SK-N-SH (cell line): ENCODE measurements around the gene CYP4F3. TPM values are rescaled to one million over a fixed set of nuclear protein-coding genes. Genes with fewer than 3 reads are reported as not detected.

ENCODE experiments used
- CTCF ChIA-PET: fragments of 300-600, 350-600 bp; formaldehyde crosslinking; extraction: SDS; loops from one replicate; lab custom pipeline; 2021; lab: Yijun Ruan, JAX
- POLR2A ChIA-PET: fragments of 350-600 bp; sonication (Branson Sonifier 250); formaldehyde crosslinking; extraction: SDS; loops from one replicate; lab custom pipeline; 2020; ENCODE audit warnings: antibody characterized with exemption, inconsistent platforms; lab: Yijun Ruan, JAX
- DNase-seq: peaks from one replicate; pipeline ENCODE4 v3.0.0; 2012
- H2AFZ ChIP-seq: fragments of 200-600 bp; sonication (generic); 2 replicates; pipeline ENCODE4 v1.8.1; 2016; ENCODE audit warnings: antibody characterized with exemption, mild to moderate bottlenecking, low read depth
- H3F3A ChIP-seq: fragments of 200-600 bp; sonication (generic); replicated peaks from 2 replicates; pipeline ENCODE3; 2016; ENCODE audit warnings: antibody characterized with exemption, mild to moderate bottlenecking; ENCODE audit not compliant: insufficient read depth
- H3K27ac ChIP-seq, 2 experiments: fragments of 200-500 bp in 1 of 2; fragments of 200-600 bp in 1 of 2; sonication (Bioruptor generic) in 1 of 2; sonication (generic), shearing (Covaris generic) in 1 of 2; 2 replicates each; pipeline versions ENCODE4 v1.5.1 to v1.6.1; 2014 to 2016; ENCODE audit warnings: low read depth in 2 of 2, inconsistent platforms in 1 of 2, low read length in 1 of 2, mild to moderate bottlenecking in 1 of 2, mixed read lengths in 1 of 2
- H3K27me3 ChIP-seq: fragments of 200-600 bp; sonication (generic), shearing (Covaris generic); 2 replicates; pipeline ENCODE4 v1.6.1; 2016; ENCODE audit warnings: mixed run types; ENCODE audit not compliant: insufficient read depth
- H3K36me3 ChIP-seq, 2 experiments: fragments of 200-500 bp in 1 of 2; fragments of 200-600 bp in 1 of 2; sonication (Bioruptor generic) in 1 of 2; sonication (generic) in 1 of 2; replicated peaks in 1 of 2; 2 replicates each; pipeline versions ENCODE3 to v1.5.1; 2014 to 2016; ENCODE audit warnings: low read length in 1 of 2, mild to moderate bottlenecking in 1 of 2; ENCODE audit not compliant: insufficient read depth in 2 of 2, control insufficient read depth in 1 of 2
- H3K4me1 ChIP-seq, 2 experiments: fragments of 200-500 bp in 1 of 2; fragments of 200-600 bp in 1 of 2; sonication (Bioruptor generic) in 1 of 2; sonication (generic), shearing (Covaris generic) in 1 of 2; 2 replicates each; pipeline versions ENCODE4 v1.5.1 to v1.6.1; 2014 to 2016; ENCODE audit warnings: low read depth in 1 of 2, low read length in 1 of 2, mixed run types in 1 of 2; ENCODE audit not compliant: insufficient read depth in 2 of 2, control insufficient read depth in 1 of 2
- H3K4me2 ChIP-seq: fragments of 200-600 bp; sonication (generic), shearing (Covaris generic); 2 replicates; pipeline ENCODE4 v1.6.1; 2017; ENCODE audit warnings: mixed run types
- H3K4me3 ChIP-seq, 2 experiments: fragments of 200-500 bp in 1 of 2; fragments of 200-600 bp in 1 of 2; sonication (Bioruptor generic) in 1 of 2; sonication (generic), shearing (Covaris generic) in 1 of 2; 2 replicates each; pipeline versions ENCODE4 v1.5.1 to v1.8.1; 2014 to 2016; ENCODE audit warnings: low read depth in 2 of 2, inconsistent platforms in 1 of 2, low read length in 1 of 2, mild to moderate bottlenecking in 1 of 2, mixed read lengths in 1 of 2, moderate library complexity in 1 of 2
- H3K79me2 ChIP-seq: fragments of 200-600 bp; sonication (generic); 2 replicates; pipeline ENCODE4 v1.8.1; 2017; ENCODE audit warnings: mild to moderate bottlenecking; ENCODE audit not compliant: insufficient read depth
- H3K9ac ChIP-seq: fragments of 200-600 bp; sonication (generic); 2 replicates; pipeline ENCODE4 v1.6.1; 2017; ENCODE audit warnings: mixed run types
- H3K9me2 ChIP-seq: fragments of 200-600 bp; sonication (generic); 2 replicates; pipeline ENCODE4 v1.6.1; 2017; ENCODE audit warnings: mixed run types
- H3K9me3 ChIP-seq: fragments of 200-600 bp; sonication (generic); 2 replicates; pipeline ENCODE4 v1.6.1; 2017; ENCODE audit warnings: mixed run types, mild to moderate bottlenecking, moderate library complexity
- H4K20me1 ChIP-seq: fragments of 200-600 bp; sonication (generic); 2 replicates; pipeline ENCODE4 v1.6.1; 2017; ENCODE audit warnings: mild to moderate bottlenecking, mixed run types; ENCODE audit not compliant: insufficient read depth
- CHD2 ChIP-seq: fragments of 150-350 bp; IDR thresholded peaks from 2 replicates; pipeline ENCODE4 v1.6.1; 2018; ENCODE audit warnings: low read length; ENCODE audit not compliant: partially characterized antibody
- ELF1 ChIP-seq: IDR thresholded peaks from 2 replicates; pipeline ENCODE4 v1.4.0; 2012
- EP300 ChIP-seq, 2 experiments: IDR thresholded peaks; 2 replicates each; pipeline versions ENCODE4 v1.4.0 to v1.6.1; 2012; ENCODE audit warnings: borderline replicate concordance in 1 of 2, low read depth in 1 of 2, low read length in 1 of 2
- EZH2phosphoT487 ChIP-seq: fragments of 200-600 bp; sonication (generic); IDR thresholded peaks from 2 replicates; pipeline ENCODE4 v1.6.1; 2017; ENCODE audit warnings: low read depth, mixed run types, mild to moderate bottlenecking, antibody characterized with exemption, moderate library complexity, borderline replicate concordance
- FOSL2 ChIP-seq: IDR thresholded peaks from 2 replicates; pipeline ENCODE4 v1.4.0; 2012; ENCODE audit warnings: low read depth, mild to moderate bottlenecking, moderate library complexity, borderline replicate concordance
- FOXJ3 ChIP-seq: sonication (generic); formaldehyde crosslinking; IDR thresholded peaks from 2 replicates; pipeline ENCODE4 v1.5.1; 2020; ENCODE audit warnings: mild to moderate bottlenecking, missing genetic modification reagents
- FOXM1 ChIP-seq: IDR thresholded peaks from 2 replicates; pipeline ENCODE4 v1.4.0; 2012; ENCODE audit warnings: low read depth, mild to moderate bottlenecking
- GABPA ChIP-seq: IDR thresholded peaks from 2 replicates; pipeline ENCODE4 v1.4.0; 2012; ENCODE audit warnings: low read depth, mild to moderate bottlenecking
- GATA2 ChIP-seq: sonication (generic); formaldehyde crosslinking; IDR thresholded peaks from 2 replicates; pipeline ENCODE4 v1.5.0; 2020; ENCODE audit warnings: mild to moderate bottlenecking, missing genetic modification reagents
- JUND ChIP-seq: IDR thresholded peaks from 2 replicates; pipeline ENCODE4 v1.4.0; 2012
- NRF1 ChIP-seq: IDR thresholded peaks from 2 replicates; pipeline ENCODE4 v1.6.1; 2012; ENCODE audit warnings: low read depth, mild to moderate bottlenecking, low read length
- PBX3 ChIP-seq: IDR thresholded peaks from 2 replicates; pipeline ENCODE4; 2012
- POLR2AphosphoS5 ChIP-seq: IDR thresholded peaks from 2 replicates; pipeline ENCODE4 v1.6.1; 2012; ENCODE audit warnings: low read depth, low read length
- RAD21 ChIP-seq: IDR thresholded peaks from 2 replicates; pipeline ENCODE4 v1.6.1; 2012; ENCODE audit warnings: mild to moderate bottlenecking, low read length
- RCOR1 ChIP-seq: fragments of 150-350 bp; IDR thresholded peaks from 2 replicates; pipeline ENCODE4 v1.6.1; 2017; ENCODE audit warnings: antibody characterized with exemption, low read length
- RFX5 ChIP-seq: IDR thresholded peaks from 2 replicates; pipeline ENCODE4 v1.6.1; 2012; ENCODE audit warnings: mild to moderate bottlenecking, improper control_type of control experiment, low read length
- RXRA ChIP-seq: IDR thresholded peaks from 2 replicates; pipeline ENCODE4 v1.4.0; 2012; ENCODE audit warnings: low read depth, mild to moderate bottlenecking, borderline replicate concordance
- SIN3A ChIP-seq: IDR thresholded peaks from 2 replicates; pipeline ENCODE4 v1.6.1; 2012; ENCODE audit warnings: low read depth, mild to moderate bottlenecking, low read length, moderate library complexity, borderline replicate concordance
- SMC3 ChIP-seq: IDR thresholded peaks from 2 replicates; pipeline ENCODE4 v1.6.1; 2012; ENCODE audit warnings: low read depth, low read length, improper control_type of control experiment
- TCF12 ChIP-seq: IDR thresholded peaks from 2 replicates; pipeline ENCODE4 v1.4.0; 2012
- TEAD4 ChIP-seq: IDR thresholded peaks from 2 replicates; pipeline ENCODE4 v1.4.0; 2012; ENCODE audit warnings: mild to moderate bottlenecking, borderline replicate concordance; ENCODE audit not compliant: insufficient read depth
- USF1 ChIP-seq: IDR thresholded peaks from 2 replicates; pipeline ENCODE4 v1.4.0; 2012; ENCODE audit warnings: low read depth, borderline replicate concordance
- USF2 ChIP-seq: fragments of 150-350 bp; IDR thresholded peaks from 2 replicates; pipeline ENCODE4 v1.6.1; 2017; ENCODE audit warnings: antibody characterized with exemption, low read length, low read depth, borderline replicate concordance
- YY1 ChIP-seq: IDR thresholded peaks from 2 replicates; pipeline ENCODE4 v1.4.0; 2012; ENCODE audit warnings: low read depth, mild to moderate bottlenecking
- ZBTB33 ChIP-seq: IDR thresholded peaks from 2 replicates; pipeline ENCODE4 v1.4.0; 2012; ENCODE audit warnings: low read depth, borderline replicate concordance
- WGBS: methylation state at CpG from one replicate; pipeline ENCODE4 v1.1.6; 2017; ENCODE audit warnings: low lambda C conversion rate; 5-methylcytosine and 5-hydroxymethylcytosine counted together
- polyA plus RNA-seq, 3 experiments: library from polyadenylated mRNA; depleted of rRNA; stranded (reverse); fragments of >200 nt; gene quantifications; 2 replicates each; pipeline ENCODE4 v1.2.3, GENCODE V29; 2012

The CYP4F3 gene
- polyA plus RNA-seq, 1 of the 3 experiments (the other 2 are of a cell fraction), result 0.08 TPM

GRCh38 chr19:15639596-15639995 lies 1.1 kb upstream of the CYP4F3 start:
- no peak for DNase-seq
- CTCF ChIA-PET, result no interaction called here
- no peak overlapping the region for H3K4me3 ChIP-seq
- H3K36me3 ChIP-seq, result no peaks in the 10 kb centered on the region
- no peak overlapping the region for H3K27ac ChIP-seq
- no peaks in the 10 kb centered on the region for H3K9me3 ChIP-seq
- H3K9ac ChIP-seq, result no peak overlapping the region
- H3K4me2 ChIP-seq, result no peak overlapping the region
- no peaks in the 10 kb centered on the region for H3K4me1 ChIP-seq
- H3K9me2 ChIP-seq, result no peaks in the 10 kb centered on the region
- H4K20me1 ChIP-seq, result no peaks in the 10 kb centered on the region
- no peak for TF ChIP-seq EZH2phosphoT487
- no peak for TF ChIP-seq GABPA
- no peak for TF ChIP-seq RXRA
- no peak for TF ChIP-seq GATA2
- TF ChIP-seq TEAD4, result no peak
- TF ChIP-seq USF1, result no peak
- TF ChIP-seq NRF1, result no peak
- no peak for TF ChIP-seq POLR2AphosphoS5
- no peak for TF ChIP-seq CHD2
- no peak for TF ChIP-seq FOSL2
- TF ChIP-seq FOXM1, result no peak
- no peak for TF ChIP-seq PBX3
- no peak for TF ChIP-seq ELF1
- no peak for TF ChIP-seq RFX5
- H3K27me3 ChIP-seq, result no peaks in the 10 kb centered on the region
- H3K79me2 ChIP-seq, result no peaks in the 10 kb centered on the region
- no peak overlapping the region for H2AFZ ChIP-seq
- POLR2A ChIA-PET, result no interaction called here
- no peaks in the 10 kb centered on the region for H3F3A ChIP-seq

- H3K27ac ChIP-seq, result no peak overlapping the region
- no peak overlapping the region for H3K9ac ChIP-seq
- no peaks in the 10 kb centered on the region for H3F3A ChIP-seq
- no peaks in the 10 kb centered on the region for H3K9me3 ChIP-seq
- H3K79me2 ChIP-seq, result no peaks in the 10 kb centered on the region
- ChIA-PET POLR2A (no interaction called here), CTCF (no interaction called here)
- DNase-seq, result no peak
- no peaks in the 10 kb centered on the region for H3K36me3 ChIP-seq
- no peaks in the 10 kb centered on the region for H3K4me1 ChIP-seq
- 8% methylated on average over 11 of the region's 12 CpGs for WGBS
- no peak overlapping the region for H2AFZ ChIP-seq
- no peak overlapping the region for H3K4me2 ChIP-seq
- no peaks in the 10 kb centered on the region for H3K27me3 ChIP-seq
- H3K9me2 ChIP-seq, result no peaks in the 10 kb centered on the region
- no peaks in the 10 kb centered on the region for H4K20me1 ChIP-seq
- H3K4me3 ChIP-seq, result no peak overlapping the region
- no peak for TF ChIP-seq RCOR1
- TF ChIP-seq EP300 (IDR thresholded peaks at IDR 0.05; ENCODE audit: borderline replicate concordance in 1 of 2, low read depth in 1 of 2, low read length in 1 of 2), result no peak
- no peak for TF ChIP-seq ZBTB33
- no peak for TF ChIP-seq FOXJ3 (CRISPR knock-in tag)
- TF ChIP-seq SMC3, result no peak
- TF ChIP-seq JUND, result no peak
- no peak for TF ChIP-seq SIN3A
- TF ChIP-seq TCF12, result no peak
- TF ChIP-seq RFX5, result no peak
- TF ChIP-seq PBX3, result no peak
- TF ChIP-seq YY1, result no peak
- TF ChIP-seq GATA2, result no peak
- no peak for TF ChIP-seq CHD2
- no peak for TF ChIP-seq EZH2phosphoT487
- no peak for TF ChIP-seq RAD21
- TF ChIP-seq USF2, result no peak
Measured at GRCh38 chr19:15640904-15641597, 354 bp downstream of the CYP4F3 start.
